ENCODE data around the gene ANKRD27.

DNA sequence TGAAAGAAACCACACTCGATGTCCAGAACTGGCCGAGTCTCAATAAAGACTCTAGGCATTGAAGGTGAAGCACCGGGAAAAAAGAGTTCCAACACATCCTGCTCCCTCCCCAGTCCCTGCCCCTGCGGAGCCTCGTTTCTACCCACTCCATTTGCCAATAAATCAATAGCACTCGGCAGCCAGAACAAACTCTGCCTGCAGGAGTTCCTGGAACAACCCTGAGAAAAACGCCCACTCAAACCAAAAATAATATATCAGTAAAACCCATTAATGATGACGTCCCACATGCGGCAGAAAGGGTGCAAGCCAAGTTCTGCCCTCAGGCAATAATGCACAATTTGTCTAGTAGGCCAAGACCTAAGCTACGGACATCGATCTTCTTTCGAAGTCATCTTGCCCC is 53.0 kb downstream of the ANKRD27 start:
- TF ChIP-seq, protein P1, sequence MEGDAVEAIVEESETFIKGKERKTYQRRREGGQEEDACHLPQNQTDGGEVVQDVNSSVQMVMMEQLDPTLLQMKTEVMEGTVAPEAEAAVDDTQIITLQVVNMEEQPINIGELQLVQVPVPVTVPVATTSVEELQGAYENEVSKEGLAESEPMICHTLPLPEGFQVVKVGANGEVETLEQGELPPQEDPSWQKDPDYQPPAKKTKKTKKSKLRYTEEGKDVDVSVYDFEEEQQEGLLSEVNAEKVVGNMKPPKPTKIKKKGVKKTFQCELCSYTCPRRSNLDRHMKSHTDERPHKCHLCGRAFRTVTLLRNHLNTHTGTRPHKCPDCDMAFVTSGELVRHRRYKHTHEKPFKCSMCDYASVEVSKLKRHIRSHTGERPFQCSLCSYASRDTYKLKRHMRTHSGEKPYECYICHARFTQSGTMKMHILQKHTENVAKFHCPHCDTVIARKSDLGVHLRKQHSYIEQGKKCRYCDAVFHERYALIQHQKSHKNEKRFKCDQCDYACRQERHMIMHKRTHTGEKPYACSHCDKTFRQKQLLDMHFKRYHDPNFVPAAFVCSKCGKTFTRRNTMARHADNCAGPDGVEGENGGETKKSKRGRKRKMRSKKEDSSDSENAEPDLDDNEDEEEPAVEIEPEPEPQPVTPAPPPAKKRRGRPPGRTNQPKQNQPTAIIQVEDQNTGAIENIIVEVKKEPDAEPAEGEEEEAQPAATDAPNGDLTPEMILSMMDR (conservative IDR thresholded peaks at IDR 0.05 in 1 of 2, IDR thresholded peaks at IDR 0.05 in 1 of 2; ENCODE audit: extremely low read depth in 1 of 2, insufficient read depth in 1 of 2, low read depth in 1 of 2, low read length in 2 of 2): no peak
- no peak for TF ChIP-seq EZH2 (IDR thresholded peaks at IDR 0.05; ENCODE audit: borderline replicate concordance, low read length)

All from mammary epithelial cell (primary cell).